ENCODE data around the gene GLUL.

Gene GLUL

GRCh38 chr1:182368358-182368757, 23.2 kb downstream of the GLUL start:
- H3K4me3 ChIP-seq (ENCODE audit: low read length), result no peak overlapping the region
- no peak for TF ChIP-seq CTCF (conservative IDR thresholded peaks at IDR 0.05; ENCODE audit: low read length)
- no peak for DNase-seq (ENCODE audit: low read depth)

- no peak overlapping the region for H3K4me3 ChIP-seq (ENCODE audit: low read length)
- peak; percentile 21 for DNase-seq (ENCODE audit: low read depth)
- TF ChIP-seq CTCF (conservative IDR thresholded peaks at IDR 0.05; ENCODE audit: low read length), result no peak
Measured at GRCh38 chr1:182367926-182368325, 23.7 kb downstream of the GLUL start.

GRCh38 chr1:182366596-182366995, 25.0 kb downstream of the GLUL start:
- no peak for TF ChIP-seq CTCF (conservative IDR thresholded peaks at IDR 0.05; ENCODE audit: low read length)
- no peak overlapping the region for H3K4me3 ChIP-seq (ENCODE audit: low read length)
- DNase-seq (ENCODE audit: low read depth), result peak; percentile 31

- H3K4me3 ChIP-seq (ENCODE audit: low read length), result no peak overlapping the region
- DNase-seq (ENCODE audit: low read depth), result no peak
- TF ChIP-seq CTCF (conservative IDR thresholded peaks at IDR 0.05; ENCODE audit: low read length), result no peak
Measured at GRCh38 chr1:182359645-182360044, 31.9 kb downstream of the GLUL start.

GRCh38 chr1:182357913-182358312, 33.7 kb downstream of the GLUL start:
- TF ChIP-seq CTCF (conservative IDR thresholded peaks at IDR 0.05; ENCODE audit: low read length), result no peak
- H3K4me3 ChIP-seq (ENCODE audit: low read length), result no peak overlapping the region
- DNase-seq (ENCODE audit: low read depth), result no peak

GRCh38 chr1:182357171-182357570, 34.4 kb downstream of the GLUL start:
- no peak for TF ChIP-seq CTCF (conservative IDR thresholded peaks at IDR 0.05; ENCODE audit: low read length)
- H3K4me3 ChIP-seq (ENCODE audit: low read length), result no peak overlapping the region
- DNase-seq (ENCODE audit: low read depth), result no peak

- no peak overlapping the region for H3K4me3 ChIP-seq (ENCODE audit: low read length)
- no peak for TF ChIP-seq CTCF (conservative IDR thresholded peaks at IDR 0.05; ENCODE audit: low read length)
- no peak for DNase-seq (ENCODE audit: low read depth)
Measured at GRCh38 chr1:182355723-182356098, 35.9 kb downstream of the GLUL start.
